ENCODE data around the gene NUDT11. TPM values are rescaled to one million over a fixed set of nuclear protein-coding genes. Genes with fewer than 3 reads are reported as not detected.

The NUDT11 gene
- total and polyA plus RNA-seq, 10 donors: 0.16 to 0.77 (median 0.38) TPM; not detected in 2

GRCh38 chrX:51456246-51456645, 40.1 kb downstream of the NUDT11 start:
- Histone ChIP-seq H3K9me3 (no peaks in the 10 kb centered on the region), H3K27ac (no peak overlapping the region), H3K4me1 (no peaks in the 10 kb centered on the region), H3K27me3 (replicated peaks in 1 of 7) (peaks cover 0 to 12% (median 0%) of the 10 kb centered on the region in 7 donors), H3K4me3 (no peak overlapping the region), H3K36me3 (no peaks in the 10 kb centered on the region)
- WGBS, 5 donors: 70 to 90% (median 86%) methylated on average over 7 of the region's 7 CpGs
- TF ChIP-seq POLR2AphosphoS5 (IDR thresholded peaks at IDR 0.05) (no peak), POLR2A (IDR thresholded peaks at IDR 0.05) (no peak), CTCF (IDR thresholded peaks at IDR 0.05 in 8 of 11, conservative IDR thresholded peaks at IDR 0.05 in 3 of 11) (no peak)
- intact Hi-C loops (cut with DNase I; ENCODE audit: low total_unique reads): no loop called here
- DNase-seq: no peak

- DNase-seq: no peak
- no peaks in the 10 kb centered on the region for H3K4me1 ChIP-seq
- TF ChIP-seq POLR2AphosphoS5 (IDR thresholded peaks at IDR 0.05) (no peak), CTCF (IDR thresholded peaks at IDR 0.05 in 8 of 11, conservative IDR thresholded peaks at IDR 0.05 in 3 of 11) (no peak), POLR2A (IDR thresholded peaks at IDR 0.05) (no peak)
- H3K36me3 ChIP-seq: no peaks in the 10 kb centered on the region
- H3K9me3 ChIP-seq: no peaks in the 10 kb centered on the region
- no peak overlapping the region for H3K4me3 ChIP-seq
- no peak overlapping the region for H3K27ac ChIP-seq
- WGBS, 5 donors: 50 to 84% (median 73%) methylated on average over 1 of the region's 1 CpG; no CpG with 5 or more reads in 2 of the 5 donors
- intact Hi-C loops (cut with DNase I; ENCODE audit: low total_unique reads): no loop called here
- no peaks in the 10 kb centered on the region for H3K27me3 ChIP-seq (replicated peaks in 1 of 7)
Measured at GRCh38 chrX:51440365-51440764, 56.0 kb downstream of the NUDT11 start.

Other genes starting within 250 kb of the NUDT11 start
- 10 to 100 TPM in 2 of 7 donors, 1 to 10 TPM in 5; 1.7 to 13.8 (median 5.2) TPM for gene NUDT10, start 163.8 kb downstream of the NUDT11 start, total RNA-seq
- gene NUDT10, start 163.8 kb downstream of the NUDT11 start, polyA plus RNA-seq: 1 to 10 TPM in 2 of 3 donors, under 1 TPM in 1; 0.37 to 2.3 (median 1.3) TPM
- gene CENPVL3, start 122.3 kb upstream of the NUDT11 start, total RNA-seq: not detected
- gene CENPVL3, start 122.3 kb upstream of the NUDT11 start, polyA plus RNA-seq: under 1 TPM in 2 of 3 donors, not detected in 1; 0.03 to 0.04 TPM
- gene CENPVL2, start 186.2 kb upstream of the NUDT11 start, total RNA-seq: not detected
- not detected for gene CENPVL2, start 186.2 kb upstream of the NUDT11 start, polyA plus RNA-seq
- not detected for gene CENPVL1, start 213.9 kb upstream of the NUDT11 start, total RNA-seq
- not detected for gene CENPVL1, start 213.9 kb upstream of the NUDT11 start, polyA plus RNA-seq
- 10 to 100 TPM in 1 of 7 donors, 1 to 10 TPM in 6; 5.9 to 10.8 (median 7.3) TPM for gene GSPT2, start 246.8 kb upstream of the NUDT11 start, total RNA-seq
- 1 to 10 TPM; 7.3 to 9.6 (median 9.0) TPM for gene GSPT2, start 246.8 kb upstream of the NUDT11 start, polyA plus RNA-seq